K562 (cell line): ENCODE measurements around the gene FADS1. TPM values are rescaled to one million over a fixed set of nuclear protein-coding genes. Genes with fewer than 3 reads are reported as not detected.

Experiments
- CBX3 ChIP-seq, 2 experiments: IDR thresholded peaks; 1 replicate in 1 of 2; 2 replicates in 1 of 2; pipeline ENCODE4 v1.6.1; 2012; ENCODE audit warnings: inconsistent platforms in 2 of 2, low read length in 2 of 2, borderline replicate concordance in 1 of 2, control low read depth in 1 of 2
- CXXC5 ChIP-seq: fragments of 250-450 bp; sonication (Bioruptor Pico); IDR thresholded peaks from 2 replicates; pipeline ENCODE4 v1.8.0; 2022; ENCODE audit warnings: inconsistent platforms, mild to moderate bottlenecking, moderate library complexity
- GTF2A2 ChIP-seq: IDR thresholded peaks from 2 replicates; pipeline ENCODE4 v1.6.1; 2016; ENCODE audit warnings: mild to moderate bottlenecking, missing genetic modification characterization, missing compliant biosample characterization
- GTF3C2 ChIP-seq: IDR thresholded peaks from 3 replicates; pipeline ENCODE4 v1.6.1; 2011; ENCODE audit warnings: borderline replicate concordance, mild to moderate bottlenecking, moderate library complexity; ENCODE audit not compliant: insufficient read length; ENCODE audit errors: extremely low read depth
- ILK ChIP-seq: fragments of 450-650 bp; IDR thresholded peaks from 2 replicates; pipeline ENCODE4 v1.6.1; 2016; ENCODE audit warnings: missing genetic modification characterization, low read depth, mild to moderate bottlenecking, missing compliant biosample characterization, moderate library complexity, borderline replicate concordance
- PBX2 ChIP-seq, 2 experiments: IDR thresholded peaks in 1 of 2; conservative IDR thresholded peaks in 1 of 2; 2 replicates each; pipeline ENCODE4 v1.6.1; 2016; ENCODE audit warnings: low read depth in 2 of 2, mild to moderate bottlenecking in 1 of 2, missing compliant biosample characterization in 1 of 2, missing genetic modification characterization in 1 of 2, moderate library complexity in 1 of 2
- TEAD1 ChIP-seq, 2 experiments: fragments of 450-650 bp in 1 of 2; sonication (generic) in 1 of 2; formaldehyde crosslinking; IDR thresholded peaks; 2 replicates each; pipeline versions ENCODE4 v1.4.0 to v1.8.0; 2020 to 2022; ENCODE audit warnings: mild to moderate bottlenecking in 2 of 2, missing genetic modification reagents in 1 of 2
- THRB ChIP-seq: fragments of 450-650 bp; formaldehyde crosslinking; conservative IDR thresholded peaks from 2 replicates; pipeline ENCODE4 v1.4.0; 2022; ENCODE audit warnings: mild to moderate bottlenecking, missing genetic modification characterization
- ZFX ChIP-seq: sonication (generic); formaldehyde crosslinking; IDR thresholded peaks from 2 replicates; pipeline ENCODE4 v1.8.0; 2022; ENCODE audit warnings: mild to moderate bottlenecking, missing genetic modification reagents, moderate library complexity
- ZNF140 ChIP-seq: fragments of 250-450 bp; sonication (Bioruptor Pico); IDR thresholded peaks from 2 replicates; pipeline ENCODE4 v1.8.0; 2021; ENCODE audit warnings: moderate library complexity, mild to moderate bottlenecking, inconsistent platforms
- ZNF143 ChIP-seq: sonication (generic); formaldehyde crosslinking; IDR thresholded peaks from 2 replicates; pipeline ENCODE4 v1.9.0; 2022; ENCODE audit warnings: mild to moderate bottlenecking, missing genetic modification reagents
- ZNF609 ChIP-seq: sonication (generic); formaldehyde crosslinking; IDR thresholded peaks from 2 replicates; pipeline ENCODE4 v1.8.1; 2023; ENCODE audit warnings: missing genetic modification reagents, mild to moderate bottlenecking, borderline replicate concordance
- polyA plus RNA-seq, 8 experiments: library from polyadenylated mRNA; depleted of rRNA in 4 of 8; stranded (reverse) in 5 of 8; unstranded in 3 of 8; fragments of >200 nt; fragmentation: Nextera tagmentation in 2 of 8; fragmentation: Illumina TruSeq in 1 of 8; extraction: Ambion mirVana in 2 of 8; extraction: Trizol in 1 of 8; gene quantifications; 2 replicates each; pipeline versions ENCODE4 v1.2.1 to v1.2.3, GENCODE V29; 2011 to 2014; ENCODE audit warnings: inconsistent platforms in 1 of 8, missing spikeins in 1 of 8
- total RNA-seq, 7 experiments: library from RNA; depleted of rRNA in 6 of 7; stranded (reverse); fragments of >200 nt in 6 of 7; fragmentation: Illumina TruSeq in 2 of 7; extraction: Trizol in 2 of 7; gene quantifications; 2 replicates each; pipeline versions ENCODE4 v1.2.1 to v1.2.3, GENCODE V29; 2011 to 2021; ENCODE audit warnings: low replicate concordance in 1 of 7

FADS1 gene
- total and polyA plus RNA-seq, 9 of the 15 experiments (the other 6 are each of a cell fraction or from before 2014, with no cell fraction given), result 110 to 864 (median 364) TPM

- TF ChIP-seq ZNF609 (CRISPR knock-in tag), result no peak
- peak; percentile 67 for TF ChIP-seq CXXC5 (CRISPR knock-in tag)
- TF ChIP-seq ZNF140 (CRISPR knock-in tag), result no peak
- no peak for TF ChIP-seq ILK (tag)
- no peak for TF ChIP-seq PBX2 (CRISPR knock-in tag; IDR thresholded peaks at IDR 0.05; ENCODE audit: low read depth)
- TF ChIP-seq PBX2 (tag; conservative IDR thresholded peaks at IDR 0.05; ENCODE audit: low read depth), result peak; percentile 60
- peak in 1 of 2 experiments; percentile 90; a peak in 2 of 3 replicates for TF ChIP-seq CBX3 (IDR thresholded peaks at IDR 0.05; ENCODE audit: borderline replicate concordance in 1 of 2, low read length in 2 of 2)
- no peak for TF ChIP-seq ZNF143 (CRISPR knock-in tag)
- no peak for TF ChIP-seq ZFX (CRISPR knock-in tag)
- no peak for TF ChIP-seq THRB (CRISPR knock-in tag)
- no peak for TF ChIP-seq GTF3C2
- TF ChIP-seq TEAD1 (CRISPR knock-in tag; IDR thresholded peaks at IDR 0.05), result peak in 1 of 2 experiments; percentile 83; a peak in 2 of 4 replicates
- TF ChIP-seq GTF2A2, result no peak
Observed at GRCh38 chr11:61841636-61842527, 25.1 kb upstream of the FADS1 start (continued).
